GM23248 (cell line): ENCODE data around the gene TMEM50A. TPM values are rescaled to one million over a fixed set of nuclear protein-coding genes. Genes with fewer than 3 reads are reported as not detected.
A peak's percentile ranks its signal among the peaks of the same experiment; 100 is the strongest.
"Not testable (repeated sequence)": the region's sequence is repeated elsewhere in the genome, so short reads cannot be mapped to it uniquely, and the experiment has no call there.

Experiments
- DNase-seq: peaks from one replicate; pipeline ENCODE4 v3.0.0-alpha.2; 2015
- H2AFZ ChIP-seq: fragments of 200-600 bp; sonication (generic); 2 replicates; pipeline ENCODE4 v1.6.1; 2016; ENCODE audit warnings: antibody characterized with exemption
- H3F3A ChIP-seq: fragments of 200-600 bp; sonication (generic); 2 replicates; pipeline ENCODE4 v1.6.1; 2016; ENCODE audit warnings: mild to moderate bottlenecking, antibody characterized with exemption, mixed run types; ENCODE audit not compliant: insufficient read depth
- H3K27ac ChIP-seq: fragments of 200-600 bp; sonication (generic); 2 replicates; pipeline ENCODE4 v1.5.1; 2016; ENCODE audit warnings: mild to moderate bottlenecking
- H3K27me3 ChIP-seq: fragments of 200-600 bp; sonication (generic); replicated peaks from 2 replicates; pipeline ENCODE4 v1.6.1; 2016; ENCODE audit warnings: mild to moderate bottlenecking; ENCODE audit not compliant: insufficient read depth
- H3K36me3 ChIP-seq: fragments of 200-600 bp; sonication (generic); 2 replicates; pipeline ENCODE4 v1.6.1; 2016; ENCODE audit warnings: low read depth, mild to moderate bottlenecking
- H3K4me1 ChIP-seq: fragments of 200-600 bp; sonication (generic); 2 replicates; pipeline ENCODE4 v1.6.1; 2016; ENCODE audit warnings: mild to moderate bottlenecking; ENCODE audit not compliant: insufficient read depth
- H3K4me2 ChIP-seq: fragments of 200-600 bp; sonication (generic); one replicate; pipeline ENCODE4 v1.6.1; 2016; ENCODE audit warnings: mild to moderate bottlenecking; ENCODE audit not compliant: unreplicated experiment
- H3K4me3 ChIP-seq: fragments of 200-600 bp; sonication (generic); 2 replicates; pipeline ENCODE4 v1.5.1; 2016; ENCODE audit warnings: mild to moderate bottlenecking
- H3K79me2 ChIP-seq: fragments of 200-600 bp; sonication (generic); 2 replicates; pipeline ENCODE4 v1.6.1; 2016; ENCODE audit warnings: mild to moderate bottlenecking; ENCODE audit not compliant: insufficient read depth
- H3K9ac ChIP-seq: fragments of 200-600 bp; sonication (generic); 2 replicates; pipeline ENCODE4 v1.6.1; 2016; ENCODE audit warnings: mild to moderate bottlenecking
- H3K9me2 ChIP-seq: fragments of 200-600 bp; sonication (generic); 2 replicates; pipeline ENCODE4 v1.6.1; 2016; ENCODE audit warnings: mixed run types, mild to moderate bottlenecking, moderate library complexity; ENCODE audit not compliant: insufficient read depth
- H3K9me3 ChIP-seq: fragments of 200-600 bp; sonication (generic); one replicate; pipeline ENCODE4 v1.6.1; 2017; ENCODE audit warnings: low read depth
- H4K20me1 ChIP-seq: fragments of 200-600 bp; sonication (generic); 2 replicates; pipeline ENCODE4 v1.6.0; 2016; ENCODE audit not compliant: insufficient read depth
- EZH2 ChIP-seq: fragments of 200-600 bp; sonication (generic); IDR thresholded peaks from 2 replicates; pipeline ENCODE4 v1.6.1; 2018; ENCODE audit warnings: antibody characterized with exemption, mild to moderate bottlenecking; ENCODE audit not compliant: insufficient read depth, poor library complexity, severe bottlenecking
- EZH2phosphoT487 ChIP-seq: fragments of 200-600 bp; sonication (generic); IDR thresholded peaks from 2 replicates; pipeline ENCODE4 v1.6.1; 2018; ENCODE audit warnings: antibody characterized with exemption, moderate library complexity, mild to moderate bottlenecking, low read depth; ENCODE audit not compliant: insufficient read depth
- WGBS, 2 experiments: methylation state at CpG; one replicate each; pipeline ENCODE4 v1.1.6; 2015 to 2017; ENCODE audit warnings: low lambda C conversion rate in 2 of 2, low coverage in 1 of 2; ENCODE audit errors: missing lambda C conversion rate in 2 of 2; 5-methylcytosine and 5-hydroxymethylcytosine counted together
- in situ Hi-C: fragments of 300-500 bp; cut with MboI; formaldehyde crosslinking; loops from 2 replicates; pipeline ENCODE4 v1.15.0; 2020
- polyA plus RNA-seq: library from polyadenylated mRNA; unstranded; fragments of >200 nt; fragmentation: Nextera tagmentation; extraction: Ambion mirVana; gene quantifications from 2 replicates; pipeline ENCODE4 v1.2.1, GENCODE V29; 2016
- total RNA-seq: library from RNA; depleted of rRNA; stranded (reverse); fragments of >200 nt; shearing (Covaris generic); gene quantifications from 2 replicates; pipeline ENCODE4 v1.2.3, GENCODE V29; 2014

The TMEM50A gene
- total and polyA plus RNA-seq, 2 experiments from 2014 or later: 213 to 455 TPM

GRCh38 chr1:25356441-25356840, 18.3 kb downstream of the TMEM50A start:
- Histone ChIP-seq H3K4me1 (peaks cover 43% of the 10 kb centered on the region), H3K4me3 (no peak overlapping the region), H2AFZ (no peak overlapping the region), H3K9me2 (no peaks in the 10 kb centered on the region), H3K9ac (peak overlapping the region; percentile 3; the same call in 1 of the 2 replicates), H3K36me3 (peaks cover 57% of the 10 kb centered on the region), H4K20me1 (no peaks in the 10 kb centered on the region), H3K27ac (peak overlapping the region; percentile 62), H3K79me2 (peaks cover 75% of the 10 kb centered on the region), H3F3A (peaks cover 64% of the 10 kb centered on the region), H3K9me3 (no peaks in the 10 kb centered on the region), H3K27me3 (no peaks in the 10 kb centered on the region), H3K4me2 (no peak overlapping the region)
- in situ Hi-C loops: no loop called here
- TF ChIP-seq EZH2phosphoT487 (no peak), EZH2 (no peak)
- no peak for DNase-seq

- peak; percentile 74 for DNase-seq
- Histone ChIP-seq H3K36me3 (peaks cover 57% of the 10 kb centered on the region), H3K4me3 (no peak overlapping the region)
These were observed 18.7 kb downstream of the TMEM50A start for GRCh38 chr1:25356848-25357247.

DNA sequence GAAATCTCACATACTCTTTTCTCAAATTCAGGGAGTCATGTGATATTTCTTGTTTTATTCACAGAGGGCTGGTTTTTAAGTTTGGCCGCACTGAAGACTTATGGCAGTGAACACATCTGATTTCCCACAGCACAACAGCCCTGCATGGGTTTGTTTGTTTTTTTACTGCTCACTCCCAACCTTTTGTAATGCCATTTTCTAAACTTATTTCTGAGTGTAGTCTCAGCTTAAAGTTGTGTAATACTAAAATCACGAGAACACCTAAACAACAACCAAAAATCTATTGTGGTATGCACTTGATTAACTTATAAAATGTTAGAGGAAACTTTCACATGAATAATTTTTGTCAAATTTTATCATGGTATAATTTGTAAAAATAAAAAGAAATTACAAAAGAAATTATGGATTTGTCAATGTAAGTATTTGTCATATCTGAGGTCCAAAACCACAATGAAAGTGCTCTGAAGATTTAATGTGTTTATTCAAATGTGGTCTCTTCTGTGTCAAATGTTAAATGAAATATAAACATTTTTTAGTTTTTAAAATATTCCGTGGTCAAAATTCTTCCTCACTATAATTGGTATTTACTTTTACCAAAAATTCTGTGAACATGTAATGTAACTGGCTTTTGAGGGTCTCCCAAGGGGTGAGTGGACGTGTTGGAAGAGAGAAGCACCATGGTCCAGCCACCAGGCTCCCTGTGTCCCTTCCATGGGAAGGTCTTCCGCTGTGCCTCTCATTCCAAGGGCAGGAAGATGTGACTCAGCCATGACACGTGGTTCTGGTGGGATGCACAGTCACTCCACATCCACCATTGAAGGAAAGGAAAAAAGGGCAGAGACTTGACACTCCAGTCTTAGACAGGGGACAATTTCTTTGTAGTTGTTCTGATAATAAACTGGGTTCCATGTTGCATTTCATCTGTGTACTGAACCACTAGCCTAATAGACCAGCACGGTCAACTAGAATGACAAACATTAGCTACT, 22.8 kb downstream of the TMEM50A start:
- Histone ChIP-seq H3K4me2 (peak overlapping the region; percentile 1), H3K9me2 (no peaks in the 10 kb centered on the region), H3K9ac (peak overlapping the region; percentile 46; the same call in 1 of the 2 replicates), H2AFZ (no peak overlapping the region), H3K27me3 (no peaks in the 10 kb centered on the region), H3F3A (peaks cover 43% of the 10 kb centered on the region), H3K36me3 (peaks cover 31% of the 10 kb centered on the region), H3K4me3 (no peak overlapping the region), H3K9me3 (no peaks in the 10 kb centered on the region), H3K27ac (peak overlapping the region; percentile 74), H3K79me2 (peaks cover 36% of the 10 kb centered on the region), H3K4me1 (peaks cover 37% of the 10 kb centered on the region), H4K20me1 (no peaks in the 10 kb centered on the region)
- WGBS, 2 experiments: 42 to 43% methylated on average over 7 of the region's 7 CpGs
- in situ Hi-C loops: no loop called here
- DNase-seq: peak; percentile 85
- TF ChIP-seq EZH2phosphoT487 (0 out of 2 replicates have a peak, but pooled peaks have one; percentile 62), EZH2 (no peak)

More at GRCh38 chr1:25356848-25357247, 18.7 kb downstream of the TMEM50A start:
- in situ Hi-C loops: no loop called here
- Histone ChIP-seq H3K79me2 (peaks cover 71% of the 10 kb centered on the region), H4K20me1 (no peaks in the 10 kb centered on the region), H3K9ac (peak overlapping the region; percentile 40), H3K27me3 (no peaks in the 10 kb centered on the region), H3K4me1 (peaks cover 43% of the 10 kb centered on the region), H2AFZ (no peak overlapping the region), H3F3A (peaks cover 64% of the 10 kb centered on the region), H3K9me3 (no peaks in the 10 kb centered on the region), H3K27ac (peak overlapping the region; percentile 62), H3K9me2 (no peaks in the 10 kb centered on the region), H3K4me2 (peak overlapping the region; percentile 34)
- 0 to 2% methylated on average over 1 of the region's 1 CpG for WGBS, 2 experiments
- TF ChIP-seq EZH2phosphoT487 (no peak), EZH2 (no peak)

GRCh38 chr1:25361901-25362300, 23.8 kb downstream of the TMEM50A start:
- Histone ChIP-seq H3K9me3 (no peaks in the 10 kb centered on the region), H4K20me1 (no peaks in the 10 kb centered on the region), H3K4me3 (no peak overlapping the region), H2AFZ (no peak overlapping the region), H3K9me2 (no peaks in the 10 kb centered on the region), H3K79me2 (peaks cover 29% of the 10 kb centered on the region), H3K9ac (peak overlapping the region; percentile 46; the same call in 1 of the 2 replicates), H3F3A (peaks cover 33% of the 10 kb centered on the region), H3K4me2 (no peak overlapping the region), H3K27ac (peak overlapping the region; percentile 74), H3K4me1 (peaks cover 27% of the 10 kb centered on the region), H3K36me3 (peaks cover 31% of the 10 kb centered on the region), H3K27me3 (no peaks in the 10 kb centered on the region)
- WGBS, 2 experiments: 82 to 85% methylated on average over 2 of the region's 2 CpGs
- no peak for DNase-seq
- TF ChIP-seq EZH2 (no peak), EZH2phosphoT487 (no peak)
- in situ Hi-C loops: no loop called here

DNA sequence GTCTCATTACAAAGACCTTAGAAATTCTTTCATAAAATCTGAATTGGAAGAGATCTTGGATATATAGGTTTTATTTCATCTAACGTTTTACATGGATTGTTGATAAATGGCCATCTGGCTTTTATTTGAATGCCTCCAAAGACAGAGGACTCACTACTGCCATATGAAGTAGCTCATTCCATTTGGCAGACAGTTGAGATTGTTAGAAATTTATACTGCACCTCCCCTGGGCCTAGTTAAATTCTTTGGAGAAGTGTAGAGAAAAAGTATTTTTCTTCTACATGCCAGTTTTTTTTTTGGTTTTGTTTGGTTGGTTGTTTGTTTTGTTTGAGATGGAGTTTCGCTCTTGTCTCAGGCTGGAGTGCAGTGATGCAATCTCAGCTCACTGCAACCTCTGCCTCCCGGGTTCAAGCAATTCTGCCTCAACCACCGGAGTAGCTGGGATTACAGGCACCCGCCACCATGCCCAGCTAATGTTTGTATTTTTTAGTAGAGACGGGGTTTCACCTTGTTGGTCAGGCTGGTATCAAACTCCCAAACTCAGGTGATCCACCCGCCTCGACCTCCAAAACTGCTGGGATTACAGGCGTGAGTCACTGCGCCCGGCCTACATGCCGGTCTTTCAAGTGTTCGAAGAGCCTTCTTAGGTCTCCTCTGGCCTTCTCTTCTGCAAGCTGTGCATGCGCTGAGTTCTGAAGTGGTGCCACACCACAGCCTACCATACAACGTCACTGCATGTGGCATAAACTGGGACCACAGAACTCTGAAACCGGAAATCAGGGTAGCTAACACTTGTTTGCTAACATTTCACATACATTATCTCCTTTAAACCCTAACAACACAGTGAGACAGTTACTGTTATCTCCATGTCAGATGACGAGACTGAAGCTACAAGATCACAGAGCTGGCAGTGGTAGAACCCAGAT, 24.8 kb downstream of the TMEM50A start:
- H2AFZ ChIP-seq, H3K9ac ChIP-seq, H3K4me3 ChIP-seq, H3K27me3 ChIP-seq, H3K4me2 ChIP-seq, DNase-seq, in situ Hi-C loops, H3K27ac ChIP-seq, H4K20me1 ChIP-seq, H3K9me3 ChIP-seq, H3K9me2 ChIP-seq: not testable (repeated sequence)
- peaks cover 20% of the 10 kb centered on the region for H3K4me1 ChIP-seq
- H3F3A ChIP-seq: peaks cover 28% of the 10 kb centered on the region
- peaks cover 22% of the 10 kb centered on the region for H3K79me2 ChIP-seq
- peaks cover 31% of the 10 kb centered on the region for H3K36me3 ChIP-seq
- no CpG with 5 or more reads among the region's 17 CpGs for WGBS, 2 experiments
